ENCODE measurements around the gene ROR1. TPM values are rescaled to one million over a fixed set of nuclear protein-coding genes. Genes with fewer than 3 reads are reported as not detected.

The ROR1 gene
- total and polyA plus RNA-seq, 9 donors: 3.0 to 26.1 (median 15.0) TPM

- Histone ChIP-seq H3K4me1 (ENCODE audit: insufficient read depth) (no peaks in the 10 kb centered on the region), H3K4me3 (no peak overlapping the region)
- DNase-seq: no peak
These were observed 93.8 kb downstream of the ROR1 start for GRCh38 chr1:63867429-63868176.

GRCh38 chr1:63868268-63868781 lies 94.5 kb downstream of the ROR1 start:
- no peaks in the 10 kb centered on the region for H3K36me3 ChIP-seq
- no peak for DNase-seq
- intact Hi-C loops (cut with DNase I): no loop called here
- TF ChIP-seq POLR2A (IDR thresholded peaks at IDR 0.05) (no peak), EP300 (IDR thresholded peaks at IDR 0.05) (no peak)
- TF ChIP-seq, protein P1, sequence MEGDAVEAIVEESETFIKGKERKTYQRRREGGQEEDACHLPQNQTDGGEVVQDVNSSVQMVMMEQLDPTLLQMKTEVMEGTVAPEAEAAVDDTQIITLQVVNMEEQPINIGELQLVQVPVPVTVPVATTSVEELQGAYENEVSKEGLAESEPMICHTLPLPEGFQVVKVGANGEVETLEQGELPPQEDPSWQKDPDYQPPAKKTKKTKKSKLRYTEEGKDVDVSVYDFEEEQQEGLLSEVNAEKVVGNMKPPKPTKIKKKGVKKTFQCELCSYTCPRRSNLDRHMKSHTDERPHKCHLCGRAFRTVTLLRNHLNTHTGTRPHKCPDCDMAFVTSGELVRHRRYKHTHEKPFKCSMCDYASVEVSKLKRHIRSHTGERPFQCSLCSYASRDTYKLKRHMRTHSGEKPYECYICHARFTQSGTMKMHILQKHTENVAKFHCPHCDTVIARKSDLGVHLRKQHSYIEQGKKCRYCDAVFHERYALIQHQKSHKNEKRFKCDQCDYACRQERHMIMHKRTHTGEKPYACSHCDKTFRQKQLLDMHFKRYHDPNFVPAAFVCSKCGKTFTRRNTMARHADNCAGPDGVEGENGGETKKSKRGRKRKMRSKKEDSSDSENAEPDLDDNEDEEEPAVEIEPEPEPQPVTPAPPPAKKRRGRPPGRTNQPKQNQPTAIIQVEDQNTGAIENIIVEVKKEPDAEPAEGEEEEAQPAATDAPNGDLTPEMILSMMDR (IDR thresholded peaks at IDR 0.05): no peak
- no peaks in the 10 kb centered on the region for H3K27me3 ChIP-seq
- no peak overlapping the region for H3K4me3 ChIP-seq
- no peaks in the 10 kb centered on the region for H3K9me3 ChIP-seq
- H3K27ac ChIP-seq: no peak overlapping the region
- 64 to 77% (median 76%) methylated on average over 5 of the region's 5 CpGs for WGBS, 3 donors
- no peaks in the 10 kb centered on the region for H3K4me1 ChIP-seq (ENCODE audit: insufficient read depth)

More at GRCh38 chr1:63867429-63868176, 93.8 kb downstream of the ROR1 start:
- no peaks in the 10 kb centered on the region for H3K9me3 ChIP-seq
- intact Hi-C loops (cut with DNase I): no loop called here
- WGBS, 3 donors: 48 to 63% (median 61%) methylated on average over 14 of the region's 14 CpGs
- TF ChIP-seq, protein P1 (IDR thresholded peaks at IDR 0.05): no peak
- no peak for TF ChIP-seq POLR2A (IDR thresholded peaks at IDR 0.05)
- H3K27ac ChIP-seq: no peak overlapping the region
- H3K27me3 ChIP-seq: no peaks in the 10 kb centered on the region
- H3K36me3 ChIP-seq: no peaks in the 10 kb centered on the region

DNA sequence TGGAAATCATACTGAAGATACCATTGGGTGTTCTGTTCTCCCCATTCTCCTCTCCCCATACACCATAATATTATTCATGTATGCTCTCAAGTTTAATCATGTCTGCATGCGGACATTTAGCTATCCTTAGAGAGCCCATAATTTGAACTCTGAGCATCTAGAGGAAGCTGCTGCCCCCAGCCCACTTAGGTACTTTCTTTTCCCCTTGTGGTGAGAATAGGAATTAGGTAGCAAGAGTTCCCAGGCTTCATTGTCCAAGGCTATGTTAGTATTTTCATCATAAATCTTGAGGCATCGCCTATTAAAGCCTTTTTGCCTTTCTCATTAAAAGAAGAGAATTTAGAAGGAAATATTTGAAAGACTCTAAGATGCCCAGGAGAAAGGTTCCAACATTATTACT lies 96.3 kb downstream of the ROR1 start:
- DNase-seq: no peak
- Histone ChIP-seq H3K36me3 (no peaks in the 10 kb centered on the region), H3K9me3 (no peaks in the 10 kb centered on the region), H3K4me3 (no peak overlapping the region), H3K27ac (no peak overlapping the region), H3K4me1 (ENCODE audit: insufficient read depth) (peaks cover 2% of the 10 kb centered on the region), H3K27me3 (no peaks in the 10 kb centered on the region)
- 95 to 99% (median 96%) methylated on average over 2 of the region's 2 CpGs for WGBS, 3 donors
- no peak for TF ChIP-seq EP300 (IDR thresholded peaks at IDR 0.05)
- TF ChIP-seq, protein P1 (IDR thresholded peaks at IDR 0.05): no peak
- no peak for TF ChIP-seq POLR2A (IDR thresholded peaks at IDR 0.05)
- intact Hi-C loops (cut with DNase I): no loop called here

DNA sequence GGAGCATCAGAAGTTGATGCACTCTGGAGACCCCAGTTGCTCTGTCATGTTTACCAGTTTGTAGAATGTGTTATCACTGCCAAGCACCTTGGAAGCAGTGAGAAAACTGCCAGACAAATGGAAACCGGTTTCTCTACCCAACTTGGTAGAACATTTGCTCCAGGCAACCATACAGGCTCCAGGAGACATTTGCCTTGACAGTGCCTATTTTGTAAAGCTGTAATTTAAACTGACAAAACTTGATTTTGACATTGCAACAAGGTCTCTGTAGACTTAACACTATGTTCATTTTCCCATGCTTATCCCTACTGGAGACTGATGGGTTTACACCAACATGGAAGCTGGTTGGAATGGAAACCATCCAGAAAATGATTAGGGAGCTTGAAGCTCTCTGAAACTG lies 97.6 kb downstream of the ROR1 start:
- Histone ChIP-seq H3K27me3 (no peaks in the 10 kb centered on the region), H3K36me3 (no peaks in the 10 kb centered on the region), H3K9me3 (no peaks in the 10 kb centered on the region), H3K4me1 (ENCODE audit: insufficient read depth) (peaks cover 2% of the 10 kb centered on the region), H3K4me3 (no peak overlapping the region), H3K27ac (no peak overlapping the region)
- TF ChIP-seq POLR2A (IDR thresholded peaks at IDR 0.05) (no peak), EP300 (IDR thresholded peaks at IDR 0.05) (no peak)
- DNase-seq: no peak
- 95 to 100% (median 97%) methylated on average over 1 of the region's 1 CpG for WGBS, 3 donors
- intact Hi-C loops (cut with DNase I): no loop called here

DNA sequence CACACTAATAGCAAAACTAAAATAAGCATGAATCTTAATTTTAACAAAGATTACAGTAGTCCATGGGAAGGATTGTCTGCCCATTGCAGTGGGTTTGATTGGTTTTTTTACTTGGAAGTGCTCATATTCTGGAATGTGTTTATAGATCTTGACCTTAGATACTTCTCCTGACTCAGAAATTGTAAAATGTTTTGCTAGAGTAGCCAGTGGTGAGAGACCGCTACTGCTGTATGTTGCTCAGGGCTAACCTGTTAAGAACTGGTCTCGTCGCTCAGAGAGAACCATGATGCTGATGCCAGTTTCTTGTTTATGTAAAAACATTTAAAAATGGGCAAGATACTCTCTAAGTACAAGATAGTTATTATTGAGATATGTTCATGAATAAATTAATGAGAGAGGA lies 99.9 kb downstream of the ROR1 start:
- no peak overlapping the region for H3K27ac ChIP-seq
- TF ChIP-seq POLR2A (IDR thresholded peaks at IDR 0.05): no peak
- TF ChIP-seq, protein P1 (IDR thresholded peaks at IDR 0.05): no peak
- no peak for TF ChIP-seq EP300 (IDR thresholded peaks at IDR 0.05)
- no peak overlapping the region for H3K4me3 ChIP-seq
- no peak for DNase-seq
- peaks cover 2% of the 10 kb centered on the region for H3K4me1 ChIP-seq (ENCODE audit: insufficient read depth)
- WGBS, 3 donors: 70 to 82% (median 73%) methylated on average over 3 of the region's 3 CpGs
- intact Hi-C loops (cut with DNase I): no loop called here
- no peaks in the 10 kb centered on the region for H3K36me3 ChIP-seq
- H3K27me3 ChIP-seq: no peaks in the 10 kb centered on the region
- no peaks in the 10 kb centered on the region for H3K9me3 ChIP-seq
